Measurements from ENCODE around the gene CD274.

CD274 gene

GRCh38 chr9:5416953-5417352, 33.4 kb upstream of the CD274 start:
- H4K20me1 ChIP-seq (ENCODE audit: insufficient read depth, low read length), result no peaks in the 10 kb centered on the region
- no peaks in the 10 kb centered on the region for H3K27me3 ChIP-seq (ENCODE audit: insufficient read depth, low read length)
- H3K9me3 ChIP-seq (ENCODE audit: low read length), result no peaks in the 10 kb centered on the region
- no peaks in the 10 kb centered on the region for H3K9me2 ChIP-seq (ENCODE audit: low read depth, low read length)
- H3K36me3 ChIP-seq (ENCODE audit: insufficient read depth, low read length), result no peaks in the 10 kb centered on the region
- no peak overlapping the region for H3K4me3 ChIP-seq (ENCODE audit: low read depth, low read length, poor library complexity, severe bottlenecking)
- H3K27ac ChIP-seq (ENCODE audit: low read depth, low read length, poor library complexity, severe bottlenecking), result no peak overlapping the region
- no peak for TF ChIP-seq EZH2 (IDR thresholded peaks at IDR 0.05; ENCODE audit: borderline replicate concordance, low read length)
- no peak for TF ChIP-seq CTCF (IDR thresholded peaks at IDR 0.05; ENCODE audit: low read length)
- no peak overlapping the region for H3K4me2 ChIP-seq (ENCODE audit: low read length)
- no peak overlapping the region for H2AFZ ChIP-seq (ENCODE audit: low read length)
- H3K79me2 ChIP-seq (ENCODE audit: insufficient read depth, low read length), result no peaks in the 10 kb centered on the region
- H3K4me1 ChIP-seq (ENCODE audit: insufficient read depth, low read length, severe bottlenecking), result no peaks in the 10 kb centered on the region
- no peaks in the 10 kb centered on the region for H3F3A ChIP-seq (ENCODE audit: insufficient read depth, low read length)
- no peak overlapping the region for H3K9ac ChIP-seq (ENCODE audit: low read length)

DNA sequence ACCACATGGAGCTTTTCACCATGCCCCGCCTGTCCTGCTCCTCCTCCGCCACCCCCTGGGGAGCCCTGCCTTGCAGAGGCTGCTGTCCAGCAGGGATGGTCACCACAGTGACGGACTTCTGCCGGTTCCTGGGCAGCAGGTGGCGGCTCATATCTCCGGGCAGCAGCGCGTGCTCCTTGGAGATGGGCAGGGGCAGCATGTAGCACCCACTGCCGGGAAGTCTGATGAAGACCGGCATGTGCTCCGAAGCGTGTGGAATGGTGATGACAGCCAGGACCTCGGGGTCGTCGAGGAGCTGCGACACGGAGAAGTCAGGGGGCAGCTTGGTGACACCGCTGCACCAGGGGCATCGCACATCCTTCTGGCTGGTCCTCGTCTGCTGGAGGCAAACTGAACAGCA, 31.9 kb upstream of the CD274 start:
- no peaks in the 10 kb centered on the region for H3K79me2 ChIP-seq (ENCODE audit: insufficient read depth, low read length)
- no peak overlapping the region for H3K4me3 ChIP-seq (ENCODE audit: low read depth, low read length, poor library complexity, severe bottlenecking)
- no peaks in the 10 kb centered on the region for H3F3A ChIP-seq (ENCODE audit: insufficient read depth, low read length)
- H3K4me1 ChIP-seq (ENCODE audit: insufficient read depth, low read length, severe bottlenecking), result no peaks in the 10 kb centered on the region
- no peak overlapping the region for H3K27ac ChIP-seq (ENCODE audit: low read depth, low read length, poor library complexity, severe bottlenecking)
- no peaks in the 10 kb centered on the region for H3K9me2 ChIP-seq (ENCODE audit: low read depth, low read length)
- no peak overlapping the region for H2AFZ ChIP-seq (ENCODE audit: low read length)
- no peak overlapping the region for H3K9ac ChIP-seq (ENCODE audit: low read length)
- H3K9me3 ChIP-seq (ENCODE audit: low read length), result no peaks in the 10 kb centered on the region
- H4K20me1 ChIP-seq (ENCODE audit: insufficient read depth, low read length), result no peaks in the 10 kb centered on the region
- H3K27me3 ChIP-seq (ENCODE audit: insufficient read depth, low read length), result no peaks in the 10 kb centered on the region
- no peaks in the 10 kb centered on the region for H3K36me3 ChIP-seq (ENCODE audit: insufficient read depth, low read length)
- H3K4me2 ChIP-seq (ENCODE audit: low read length), result no peak overlapping the region
- TF ChIP-seq EZH2 (IDR thresholded peaks at IDR 0.05; ENCODE audit: borderline replicate concordance, low read length), result no peak
- TF ChIP-seq CTCF (IDR thresholded peaks at IDR 0.05; ENCODE audit: low read length), result no peak

- H3K4me3 ChIP-seq (ENCODE audit: low read depth, low read length, poor library complexity, severe bottlenecking), result no peak overlapping the region
- no peak overlapping the region for H3K9ac ChIP-seq (ENCODE audit: low read length)
- H2AFZ ChIP-seq (ENCODE audit: low read length), result no peak overlapping the region
- no peaks in the 10 kb centered on the region for H3K79me2 ChIP-seq (ENCODE audit: insufficient read depth, low read length)
- H4K20me1 ChIP-seq (ENCODE audit: insufficient read depth, low read length), result no peaks in the 10 kb centered on the region
- TF ChIP-seq CTCF (IDR thresholded peaks at IDR 0.05; ENCODE audit: low read length), result no peak
- no peak for TF ChIP-seq EZH2 (IDR thresholded peaks at IDR 0.05; ENCODE audit: borderline replicate concordance, low read length)
- no peaks in the 10 kb centered on the region for H3K36me3 ChIP-seq (ENCODE audit: insufficient read depth, low read length)
- no peaks in the 10 kb centered on the region for H3K9me3 ChIP-seq (ENCODE audit: low read length)
- no peaks in the 10 kb centered on the region for H3K9me2 ChIP-seq (ENCODE audit: low read depth, low read length)
- H3F3A ChIP-seq (ENCODE audit: insufficient read depth, low read length), result no peaks in the 10 kb centered on the region
- no peak overlapping the region for H3K27ac ChIP-seq (ENCODE audit: low read depth, low read length, poor library complexity, severe bottlenecking)
- H3K4me1 ChIP-seq (ENCODE audit: insufficient read depth, low read length, severe bottlenecking), result no peaks in the 10 kb centered on the region
- no peaks in the 10 kb centered on the region for H3K27me3 ChIP-seq (ENCODE audit: insufficient read depth, low read length)
- no peak overlapping the region for H3K4me2 ChIP-seq (ENCODE audit: low read length)
These were observed 30.4 kb upstream of the CD274 start for GRCh38 chr9:5419987-5420386.

Measured in OCI-LY1 (cell line).